Stomach (tissue), 9 donors: ENCODE measurements around the gene KIF3B. TPM values are rescaled to one million over a fixed set of nuclear protein-coding genes. Genes with fewer than 3 reads are reported as not detected.
"Not testable (repeated sequence)": the region's sequence is repeated elsewhere in the genome, so short reads cannot be mapped to it uniquely, and the experiment has no call there.

ENCODE experiments used
- DNase-seq, 2 donors: peaks; one replicate each; pipeline versions ENCODE4 v3.0.0 to v3.0.0-alpha.2; 2013 to 2019
- H3K27ac ChIP-seq, 5 donors: fragments of 200-600 bp in 4 of 5; sonication (generic) in 4 of 5; one replicate each; pipeline ENCODE4 v1.5.1; 2013 to 2019; ENCODE audit warnings: mild to moderate bottlenecking in 1 of 5, moderate library complexity in 1 of 5
- H3K27me3 ChIP-seq, 3 donors: fragments of 200-600 bp; sonication (generic); one replicate each; pipeline ENCODE4 v1.5.1; 2017 to 2019; ENCODE audit warnings: mixed run types in 1 of 3
- H3K36me3 ChIP-seq, 4 donors: fragments of 200-600 bp; sonication (generic); 1 replicate in 3 of 4; 2 replicates in 1 of 4; pipeline ENCODE4 v1.5.1; 2016 to 2019
- H3K4me1 ChIP-seq, 4 donors: fragments of 200-600 bp; sonication (generic); one replicate each; pipeline ENCODE4 v1.5.1; 2016 to 2019
- H3K4me3 ChIP-seq, 4 donors: fragments of 200-600 bp; sonication (generic) in 3 of 4; one replicate each; pipeline ENCODE4 v1.5.1; 2016 to 2019; ENCODE audit warnings: mild to moderate bottlenecking in 1 of 4
- H3K9me3 ChIP-seq, 4 donors: fragments of 200-600 bp; sonication (generic); one replicate each; pipeline ENCODE4 v1.5.1; 2016 to 2019
- EP300 ChIP-seq: sonication (generic); formaldehyde crosslinking; IDR thresholded peaks from one replicate; pipeline ENCODE4 v1.6.1; 2017; ENCODE audit warnings: antibody characterized with exemption
- POLR2A ChIP-seq, 4 donors: fragments of 450-650 bp; IDR thresholded peaks; one replicate each; pipeline ENCODE4 v1.6.1; 2016; ENCODE audit warnings: antibody characterized with exemption in 4 of 4, control low read depth in 2 of 4, mild to moderate bottlenecking in 1 of 4, moderate library complexity in 1 of 4
- POLR2AphosphoS5 ChIP-seq, 3 donors: sonication (generic); formaldehyde crosslinking; IDR thresholded peaks; one replicate each; pipeline ENCODE4 v1.6.1; 2016; ENCODE audit warnings: antibody characterized with exemption in 3 of 3
- WGBS, 5 donors: extraction: QIAGEN DNeasy Blood & Tissue Kit in 3 of 5; methylation state at CpG; one replicate each; pipeline versions ENCODE4 v1.1.5 to v1.1.7; 2013 to 2018; 5-methylcytosine and 5-hydroxymethylcytosine counted together
- intact Hi-C: fragments of 100-400 bp; cut with DNase I; formaldehyde crosslinking; loops from one replicate; pipeline ENCODE4 v1.15.1; 2023; ENCODE audit warnings: low total_unique reads
- polyA plus RNA-seq, 3 donors: library from polyadenylated mRNA; stranded (reverse); fragments of 200-250 nt; gene quantifications; one replicate each; pipeline ENCODE4 v1.2.3, GENCODE V29; 2013
- total RNA-seq, 5 donors: library from RNA; depleted of rRNA; stranded (reverse); fragments of >200 nt; gene quantifications; one replicate each; pipeline versions ENCODE4 v1.1.0 to v1.2.3, GENCODE V29; 2014 to 2016
- TF ChIP-seq, protein P1 (sequence below), 7 experiments: fragments of 450-650 bp in 4 of 7; fragments of 200-600 bp in 3 of 7; sonication (generic) in 3 of 7; IDR thresholded peaks; one replicate each; pipeline ENCODE4 v1.5.1; 2016 to 2019; ENCODE audit warnings: antibody characterized with exemption in 7 of 7, control low read depth in 2 of 7, mild to moderate bottlenecking in 1 of 7
- donor health status: healthy with polysubstance abuse.
- donor health status: Bipolar disorder and iron deficiency.
- donor health status: healthy.

The KIF3B gene
- total and polyA plus RNA-seq, 8 donors: 5.3 to 29.1 (median 21.0) TPM

DNA sequence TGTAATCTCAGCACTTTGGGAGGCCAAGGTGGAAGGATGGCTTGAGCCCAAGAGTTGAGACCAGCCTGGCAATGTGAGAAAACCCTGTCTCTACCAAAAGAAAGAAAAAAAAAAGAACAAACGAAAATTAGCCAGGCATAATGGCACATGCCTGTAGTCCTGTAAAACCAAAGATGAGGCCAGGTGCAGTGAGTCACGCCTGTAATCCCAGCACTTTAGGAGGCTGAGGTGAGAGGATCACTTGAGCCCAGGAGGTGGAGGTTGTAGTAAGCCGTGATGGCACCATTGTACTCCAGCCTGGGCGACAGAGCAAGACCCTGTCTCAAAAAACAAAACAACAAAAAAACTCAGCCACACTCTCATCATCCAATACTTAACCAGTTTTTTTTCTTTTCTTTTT lies 32.5 kb upstream of the KIF3B start:
- Histone ChIP-seq H3K9me3 (no peaks in the 10 kb centered on the region), H3K4me1 (peaks cover 0 to 3% (median 0%) of the 10 kb centered on the region in 4 donors), H3K4me3 (no peak overlapping the region), H3K27me3 (no peaks in the 10 kb centered on the region), H3K27ac (no peak overlapping the region), H3K36me3 (no peaks in the 10 kb centered on the region)
- intact Hi-C loops: no loop called here
- DNase-seq: no peak
- WGBS, 5 donors: 80 to 87% (median 82%) methylated on average over 4 of the region's 4 CpGs
- TF ChIP-seq, protein P1, sequence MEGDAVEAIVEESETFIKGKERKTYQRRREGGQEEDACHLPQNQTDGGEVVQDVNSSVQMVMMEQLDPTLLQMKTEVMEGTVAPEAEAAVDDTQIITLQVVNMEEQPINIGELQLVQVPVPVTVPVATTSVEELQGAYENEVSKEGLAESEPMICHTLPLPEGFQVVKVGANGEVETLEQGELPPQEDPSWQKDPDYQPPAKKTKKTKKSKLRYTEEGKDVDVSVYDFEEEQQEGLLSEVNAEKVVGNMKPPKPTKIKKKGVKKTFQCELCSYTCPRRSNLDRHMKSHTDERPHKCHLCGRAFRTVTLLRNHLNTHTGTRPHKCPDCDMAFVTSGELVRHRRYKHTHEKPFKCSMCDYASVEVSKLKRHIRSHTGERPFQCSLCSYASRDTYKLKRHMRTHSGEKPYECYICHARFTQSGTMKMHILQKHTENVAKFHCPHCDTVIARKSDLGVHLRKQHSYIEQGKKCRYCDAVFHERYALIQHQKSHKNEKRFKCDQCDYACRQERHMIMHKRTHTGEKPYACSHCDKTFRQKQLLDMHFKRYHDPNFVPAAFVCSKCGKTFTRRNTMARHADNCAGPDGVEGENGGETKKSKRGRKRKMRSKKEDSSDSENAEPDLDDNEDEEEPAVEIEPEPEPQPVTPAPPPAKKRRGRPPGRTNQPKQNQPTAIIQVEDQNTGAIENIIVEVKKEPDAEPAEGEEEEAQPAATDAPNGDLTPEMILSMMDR (IDR thresholded peaks at IDR 0.05): no peak
- TF ChIP-seq EP300 (no peak), POLR2A (IDR thresholded peaks at IDR 0.05) (no peak)

DNA sequence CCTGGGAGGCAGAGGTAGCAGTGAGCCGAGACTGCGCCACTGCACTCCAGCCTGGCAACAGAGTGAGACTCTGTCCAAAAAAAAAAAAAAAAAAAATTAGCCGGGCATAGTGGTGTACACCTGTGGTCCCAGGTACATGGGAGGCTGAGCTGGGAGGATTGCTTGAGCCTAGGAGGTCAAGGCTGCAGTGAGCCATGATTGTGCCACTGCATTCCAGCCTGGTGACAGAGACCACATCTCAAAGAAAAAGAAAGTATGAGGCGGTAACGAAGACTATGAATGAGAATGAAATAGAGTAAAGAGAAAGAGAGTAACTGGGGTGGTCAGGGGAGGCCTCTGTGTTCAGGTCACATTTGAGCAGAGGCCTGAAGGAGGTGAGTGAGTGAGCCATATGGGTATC lies 31.2 kb upstream of the KIF3B start:
- H3K36me3 ChIP-seq, DNase-seq, H3K4me1 ChIP-seq, intact Hi-C loops, H3K27ac ChIP-seq, H3K27me3 ChIP-seq, H3K4me3 ChIP-seq, H3K9me3 ChIP-seq: not testable (repeated sequence)
- WGBS, 5 donors: 87 to 100% (median 96%) methylated on average over 5 of the region's 5 CpGs

DNA sequence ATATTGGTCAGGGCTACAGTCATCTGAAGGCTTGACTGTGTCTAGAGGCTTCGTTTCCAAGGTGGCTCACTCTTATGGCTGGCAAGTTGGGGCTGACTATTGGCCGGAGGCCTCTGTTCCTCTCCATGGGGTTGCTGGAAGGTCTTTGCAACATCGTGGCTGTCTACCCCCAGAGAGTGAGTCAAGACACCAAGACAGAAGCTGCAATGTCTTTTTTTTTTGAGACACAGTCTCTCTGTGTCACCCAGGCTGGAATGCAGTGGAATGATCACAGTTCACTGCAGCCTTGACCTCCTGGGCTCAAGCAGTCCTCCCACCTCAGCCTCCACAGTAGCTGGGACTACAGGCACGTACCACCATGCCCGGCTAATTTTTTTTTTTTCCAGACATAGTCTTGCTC lies 29.4 kb upstream of the KIF3B start:
- TF ChIP-seq POLR2AphosphoS5 (IDR thresholded peaks at IDR 0.05) (no peak), POLR2A (IDR thresholded peaks at IDR 0.05) (no peak), EP300 (no peak)
- TF ChIP-seq, protein P1 (IDR thresholded peaks at IDR 0.05): no peak
- WGBS, 5 donors: 82 to 94% (median 90%) methylated on average over 4 to 5 of the region's 5 CpGs
- no peaks in the 10 kb centered on the region for H3K9me3 ChIP-seq
- H3K4me1 ChIP-seq: no peaks in the 10 kb centered on the region
- H3K36me3 ChIP-seq: no peaks in the 10 kb centered on the region
- no peak for DNase-seq
- H3K27ac ChIP-seq: no peak overlapping the region
- intact Hi-C loops: no loop called here
- no peak overlapping the region for H3K4me3 ChIP-seq
- H3K27me3 ChIP-seq: no peaks in the 10 kb centered on the region

DNA sequence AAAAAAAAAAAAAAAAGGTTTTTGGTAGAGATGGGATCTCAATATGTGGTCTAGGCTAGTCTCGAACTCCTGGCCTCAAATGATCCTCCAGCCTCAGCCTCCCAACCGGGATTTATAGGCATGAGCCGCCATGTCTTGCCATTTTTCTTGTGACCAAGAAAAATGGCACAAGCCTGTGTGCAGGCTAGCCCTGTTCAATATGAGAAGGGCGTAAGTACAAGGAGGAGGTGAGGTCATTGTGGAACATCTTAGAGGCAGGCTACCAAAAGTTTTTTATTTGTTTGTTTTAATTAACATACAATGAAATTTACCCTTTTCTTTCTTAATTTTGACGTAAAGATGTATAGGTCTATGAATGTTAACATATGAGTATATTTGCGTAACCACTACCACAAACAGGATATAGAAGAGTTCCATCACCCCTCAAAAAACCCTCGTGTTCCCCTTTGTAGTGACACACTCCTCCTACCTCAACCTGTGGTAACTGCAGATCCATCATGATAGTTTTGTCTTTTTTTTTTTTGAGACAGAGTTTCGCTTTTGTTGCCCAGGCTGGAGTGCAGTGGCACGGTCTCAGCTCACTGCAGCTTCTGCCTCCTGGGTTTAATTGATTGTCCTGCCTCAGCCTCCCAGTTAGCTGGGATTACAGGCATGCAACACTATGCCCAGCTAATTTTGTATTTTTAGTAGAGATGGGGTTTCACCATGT lies 28.3 kb upstream of the KIF3B start:
- intact Hi-C loops: no loop called here
- H3K36me3 ChIP-seq: no peaks in the 10 kb centered on the region
- no peak overlapping the region for H3K27ac ChIP-seq
- H3K4me1 ChIP-seq: no peaks in the 10 kb centered on the region
- DNase-seq: no peak
- no peaks in the 10 kb centered on the region for H3K27me3 ChIP-seq
- H3K4me3 ChIP-seq: no peak overlapping the region
- 83 to 86% (median 84%) methylated on average over 9 of the region's 9 CpGs for WGBS, 5 donors
- no peak for TF ChIP-seq POLR2AphosphoS5 (IDR thresholded peaks at IDR 0.05)
- no peak for TF ChIP-seq POLR2A (IDR thresholded peaks at IDR 0.05)
- TF ChIP-seq EP300: no peak
- TF ChIP-seq, protein P1 (IDR thresholded peaks at IDR 0.05): no peak
- no peaks in the 10 kb centered on the region for H3K9me3 ChIP-seq

DNA sequence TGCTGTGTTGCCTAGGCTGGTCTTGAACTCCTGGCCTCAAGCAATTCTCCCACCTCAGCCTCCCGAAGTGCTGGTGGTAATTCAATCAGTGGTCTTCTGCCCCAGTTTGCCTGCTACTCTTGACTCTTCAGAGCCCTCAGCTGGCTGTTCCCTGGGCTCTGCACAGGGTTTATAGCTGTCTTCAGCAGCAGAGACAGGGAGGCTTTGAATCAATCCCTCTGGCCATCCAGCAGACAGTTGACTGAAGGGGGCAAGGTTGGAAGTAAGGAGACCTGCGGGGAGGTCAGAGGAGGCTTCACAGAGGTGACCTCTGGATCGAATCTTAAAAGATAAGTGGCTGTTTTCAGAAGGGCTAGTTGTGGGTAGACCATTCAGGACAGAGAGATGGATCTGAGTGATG lies 26.0 kb upstream of the KIF3B start:
- WGBS, 5 donors: 49 to 64% (median 56%) methylated on average over 3 of the region's 3 CpGs
- Histone ChIP-seq H3K27me3 (no peaks in the 10 kb centered on the region), H3K27ac (no peak overlapping the region), H3K4me1 (peaks cover 0 to 9% (median 3%) of the 10 kb centered on the region in 4 donors), H3K4me3 (no peak overlapping the region), H3K36me3 (no peaks in the 10 kb centered on the region), H3K9me3 (no peaks in the 10 kb centered on the region)
- TF ChIP-seq, protein P1 (IDR thresholded peaks at IDR 0.05): no peak
- TF ChIP-seq EP300 (no peak), POLR2A (IDR thresholded peaks at IDR 0.05) (no peak), POLR2AphosphoS5 (IDR thresholded peaks at IDR 0.05) (no peak)
- intact Hi-C loops: no loop called here
- DNase-seq: no peak
